PC-3 (cell line): ENCODE measurements around the gene UBAP1L. TPM values are rescaled to one million over a fixed set of nuclear protein-coding genes. Genes with fewer than 3 reads are reported as not detected.

Experiments
- ATAC-seq: fragments of 200-7000 bp; cut with Tn5 transposase; 2 replicates; pipeline ENCODE4 v1.9.1; 2020; ENCODE audit warnings: mild to moderate bottlenecking, moderate library complexity
- BruUV-seq: library from RNA; stranded (reverse); fragments of 400-500 nt; replicated peaks from 2 replicates; lab custom pipeline; 2021; lab: Mats Ljungman, UMichigan
- CTCF ChIA-PET: fragments of 300-600 bp; sonication (Branson Sonifier 250); formaldehyde crosslinking; loops from one replicate; lab custom pipeline; 2022; ENCODE audit warnings: antibody characterized with exemption; lab: Charles Lee
- POLR2A ChIA-PET: fragments of 300-600 bp; sonication (Branson Sonifier 250); formaldehyde crosslinking; loops from one replicate; lab custom pipeline; 2022; ENCODE audit warnings: antibody characterized with exemption; ENCODE audit not compliant: unreplicated experiment; lab: Charles Lee
- DNase-seq: peaks from one replicate; pipeline ENCODE4 v3.0.0-alpha.2; 2015
- H2AFZ ChIP-seq: fragments of 300-600 bp; sonication (generic); 2 replicates; pipeline ENCODE4 v1.6.0; 2016; ENCODE audit warnings: antibody characterized with exemption, low read length
- H3F3A ChIP-seq: fragments of 300-600 bp; sonication (generic); one replicate; pipeline ENCODE4 v1.6.0; 2017; ENCODE audit warnings: antibody characterized with exemption, low read length, control low read depth, mild to moderate bottlenecking; ENCODE audit not compliant: unreplicated experiment
- H3K27ac ChIP-seq: fragments of 300-600 bp; sonication (generic); 2 replicates; pipeline ENCODE4 v1.5.1; 2016; ENCODE audit warnings: mild to moderate bottlenecking, low read length
- H3K27me3 ChIP-seq: fragments of 300-600 bp; sonication (generic); 2 replicates; pipeline ENCODE4 v1.6.1; 2016; ENCODE audit warnings: low read length, mixed read lengths
- H3K36me3 ChIP-seq: fragments of 300-600 bp; sonication (generic); 2 replicates; pipeline ENCODE4 v1.6.1; 2016; ENCODE audit warnings: low read depth, mixed run types, low read length, mixed read lengths
- H3K4me1 ChIP-seq: fragments of 300-600 bp; sonication (generic); 2 replicates; pipeline ENCODE4 v1.5.1; 2016; ENCODE audit warnings: low read length; ENCODE audit not compliant: insufficient read depth
- H3K4me2 ChIP-seq: fragments of 300-600 bp; sonication (generic); 2 replicates; pipeline ENCODE4 v1.6.0; 2016; ENCODE audit warnings: low read length
- H3K4me3 ChIP-seq: fragments of 300-600 bp; sonication (generic); 2 replicates; pipeline ENCODE4 v1.5.1; 2016; ENCODE audit warnings: mild to moderate bottlenecking, low read length, mixed read lengths
- H3K79me2 ChIP-seq: fragments of 300-600 bp; sonication (generic); 2 replicates; pipeline ENCODE4 v1.6.1; 2017; ENCODE audit warnings: low read length, mixed read lengths
- H3K9ac ChIP-seq: fragments of 300-600 bp; sonication (generic); 2 replicates; pipeline ENCODE4 v1.6.0; 2016; ENCODE audit warnings: mild to moderate bottlenecking, low read length
- H3K9me2 ChIP-seq: fragments of 300-600 bp; sonication (generic); replicated peaks from 2 replicates; pipeline ENCODE4 v1.6.1; 2016; ENCODE audit warnings: mixed run types, low read length, mixed read lengths
- H3K9me3 ChIP-seq: fragments of 300-600 bp; sonication (generic); 2 replicates; pipeline ENCODE4 v1.6.1; 2016; ENCODE audit warnings: low read length, mixed read lengths
- H4K20me1 ChIP-seq: fragments of 300-600 bp; sonication (generic); 2 replicates; pipeline ENCODE4 v1.6.1; 2016; ENCODE audit warnings: low read length, mixed read lengths
- CTCF ChIP-seq: fragments of 300-600 bp; sonication (generic); conservative IDR thresholded peaks from 2 replicates; pipeline ENCODE4 v1.5.1; 2017; ENCODE audit warnings: antibody characterized with exemption, low read depth, mild to moderate bottlenecking, low read length
- EZH2 ChIP-seq: fragments of 300-600 bp; sonication (generic); IDR thresholded peaks from one replicate; pipeline ENCODE4 v1.6.1; 2017; ENCODE audit warnings: antibody characterized with exemption, mild to moderate bottlenecking, low read length; ENCODE audit not compliant: unreplicated experiment
- EZH2phosphoT487 ChIP-seq: fragments of 300-600 bp; sonication (generic); IDR thresholded peaks from 2 replicates; pipeline ENCODE4 v1.6.1; 2018; ENCODE audit warnings: mild to moderate bottlenecking, antibody characterized with exemption, low read length, borderline replicate concordance
- intact Hi-C: fragments of 100-400 bp; cut with micrococcal nuclease; formaldehyde crosslinking; loops from 2 replicates; pipeline ENCODE4 v1.9.0; 2023
- total RNA-seq: library from RNA; depleted of rRNA; stranded (reverse); fragments of >200 nt; gene quantifications from 2 replicates; pipeline ENCODE4 v1.2.3, GENCODE V29; 2014

Gene UBAP1L
- total RNA-seq, 1 experiment from 2014 or later = 3.4 TPM

GRCh38 chr15:65089206-65089824 lies 25.7 kb downstream of the UBAP1L start:
- BruUV-seq = no TSS peak
- TF ChIP-seq EZH2 (no peak), CTCF (no peak), EZH2phosphoT487 (no peak)
- intact Hi-C loops = no loop called here
- Histone ChIP-seq H3K9me2 (no peaks in the 10 kb centered on the region), H3F3A (no peaks in the 10 kb centered on the region), H3K27ac (no peak overlapping the region), H2AFZ (no peak overlapping the region), H3K79me2 (no peaks in the 10 kb centered on the region), H3K9ac (no peak overlapping the region), H3K4me3 (no peak overlapping the region), H3K27me3 (no peaks in the 10 kb centered on the region), H3K4me2 (no peak overlapping the region), H3K36me3 (no peaks in the 10 kb centered on the region), H3K4me1 (no peaks in the 10 kb centered on the region), H3K9me3 (no peaks in the 10 kb centered on the region), H4K20me1 (no peaks in the 10 kb centered on the region)
- POLR2A ChIA-PET = no interaction called here
- DNase-seq (no peak), ATAC-seq (no peak)
- CTCF ChIA-PET = no interaction called here

- no TSS peak for BruUV-seq
- H3K27me3 ChIP-seq = no peaks in the 10 kb centered on the region
- intact Hi-C loops = no loop called here
- H2AFZ ChIP-seq = no peak overlapping the region
- CTCF ChIA-PET = no interaction called here
- no peaks in the 10 kb centered on the region for H3K4me1 ChIP-seq
- no peak overlapping the region for H3K9ac ChIP-seq
- H3K36me3 ChIP-seq = no peaks in the 10 kb centered on the region
- H3K9me3 ChIP-seq = no peaks in the 10 kb centered on the region
- H3K4me2 ChIP-seq = no peak overlapping the region
- no peaks in the 10 kb centered on the region for H3K79me2 ChIP-seq
- ATAC-seq = no peak
- no peak for TF ChIP-seq EZH2
- no peak for TF ChIP-seq EZH2phosphoT487
- no peak for TF ChIP-seq CTCF
- POLR2A ChIA-PET = no interaction called here
- H3K27ac ChIP-seq = no peak overlapping the region
- no peaks in the 10 kb centered on the region for H4K20me1 ChIP-seq
- H3K9me2 ChIP-seq = no peaks in the 10 kb centered on the region
- no peaks in the 10 kb centered on the region for H3F3A ChIP-seq
- no peak overlapping the region for H3K4me3 ChIP-seq
- DNase-seq = no peak
These were observed 26.4 kb downstream of the UBAP1L start for GRCh38 chr15:65088643-65089021.

- ChIA-PET CTCF (no interaction called here), POLR2A (no interaction called here)
- H3K27me3 ChIP-seq = no peaks in the 10 kb centered on the region
- H3K79me2 ChIP-seq = no peaks in the 10 kb centered on the region
- H3K36me3 ChIP-seq = no peaks in the 10 kb centered on the region
- no peaks in the 10 kb centered on the region for H3K4me1 ChIP-seq
- H3K9me2 ChIP-seq = no peaks in the 10 kb centered on the region
- H3K4me3 ChIP-seq = no peak overlapping the region
- DNase-seq = no peak
- no peak for ATAC-seq
- H3K27ac ChIP-seq = no peak overlapping the region
- H3K9ac ChIP-seq = no peak overlapping the region
- intact Hi-C loops = loop anchor here (2.0 kb wide), 1 partner anchor 33 kb away; no protein-coding TSS in a partner anchor
- no peak overlapping the region for H3K4me2 ChIP-seq
- no TSS peak for BruUV-seq
- TF ChIP-seq CTCF (no peak), EZH2phosphoT487 (no peak), EZH2 (no peak)
- H4K20me1 ChIP-seq = no peaks in the 10 kb centered on the region
- H3F3A ChIP-seq = no peaks in the 10 kb centered on the region
- H2AFZ ChIP-seq = no peak overlapping the region
- no peaks in the 10 kb centered on the region for H3K9me3 ChIP-seq
These were observed 26.9 kb downstream of the UBAP1L start for GRCh38 chr15:65087873-65088642.
